Naive thymus-derived CD4-positive, alpha-beta T cell (primary cell): ENCODE data around the gene HOXC6. TPM values are rescaled to one million over a fixed set of nuclear protein-coding genes. Genes with fewer than 3 reads are reported as not detected.
A peak's percentile ranks its signal among the peaks of the same experiment; 100 is the strongest.

Experiments used
- ATAC-seq: fragments of 150-1000 bp; cut with Tn5 transposase; 2 replicates; pipeline ENCODE4 v1.10.0; 2021; ENCODE audit warnings: mild to moderate bottlenecking, moderate library complexity
- CTCF ChIA-PET: fragments of 350-600 bp; sonication (Branson Sonifier 250); formaldehyde crosslinking; loops from one replicate; lab custom pipeline; 2021; ENCODE audit warnings: antibody characterized with exemption; lab: Charles Lee
- POLR2A ChIA-PET: fragments of 350-600 bp; sonication (Branson Sonifier 250); formaldehyde crosslinking; loops from one replicate; lab custom pipeline; 2021; ENCODE audit warnings: antibody characterized with exemption, inconsistent platforms; lab: Charles Lee
- DNase-seq, 9 donors: peaks; one replicate each; pipeline versions ENCODE4 v3.0.0 to v3.0.0-alpha.2; 2020 to 2022; ENCODE audit warnings: mixed read lengths in 1 of 9
- H3K27ac ChIP-seq: one replicate; pipeline ENCODE4 v1.7.0; 2013; ENCODE audit warnings: mild to moderate bottlenecking, low read depth, low read length, moderate library complexity
- H3K27me3 ChIP-seq, 2 donors: one replicate each; pipeline ENCODE4 v1.7.0; 2013; ENCODE audit warnings: low read length in 2 of 2, mild to moderate bottlenecking in 2 of 2, moderate library complexity in 2 of 2; ENCODE audit not compliant: control insufficient read depth in 2 of 2, insufficient read depth in 2 of 2
- H3K36me3 ChIP-seq, 3 experiments: 1 replicate in 2 of 3; 2 replicates in 1 of 3; pipeline ENCODE4 v1.7.0; 2013; ENCODE audit warnings: low read length in 3 of 3, mild to moderate bottlenecking in 3 of 3, moderate library complexity in 1 of 3; ENCODE audit not compliant: insufficient read depth in 3 of 3, control insufficient read depth in 2 of 3
- H3K4me1 ChIP-seq, 2 donors: one replicate each; pipeline ENCODE4 v1.7.0; 2013; ENCODE audit warnings: low read length in 2 of 2, mild to moderate bottlenecking in 2 of 2, moderate library complexity in 1 of 2; ENCODE audit not compliant: control insufficient read depth in 2 of 2, insufficient read depth in 2 of 2
- H3K4me3 ChIP-seq: 2 replicates; pipeline ENCODE4 v1.7.0; 2013; ENCODE audit warnings: mild to moderate bottlenecking, low read length
- H3K9me3 ChIP-seq, 3 experiments: 1 replicate in 2 of 3; 2 replicates in 1 of 3; pipeline ENCODE4 v1.7.0; 2013; ENCODE audit warnings: low read length in 3 of 3; ENCODE audit not compliant: control insufficient read depth in 2 of 3
- H3K27ac Mint-ChIP-seq, 9 donors: one replicate each; pipeline ENCODE4 v1.8.0; 2020 to 2022; ENCODE audit warnings: mixed read lengths in 9 of 9, mild to moderate bottlenecking in 8 of 9, moderate library complexity in 5 of 9, inconsistent platforms in 2 of 9
- H3K27me3 Mint-ChIP-seq, 5 donors: one replicate each; pipeline ENCODE4 v1.8.0; 2021 to 2022; ENCODE audit warnings: mixed read lengths in 5 of 5, mild to moderate bottlenecking in 1 of 5
- H3K36me3 Mint-ChIP-seq, 5 donors: one replicate each; pipeline ENCODE4 v1.8.0; 2020 to 2022; ENCODE audit warnings: mixed read lengths in 5 of 5, mild to moderate bottlenecking in 3 of 5, inconsistent platforms in 1 of 5
- H3K4me1 Mint-ChIP-seq, 7 donors: one replicate each; pipeline ENCODE4 v1.8.0; 2020 to 2022; ENCODE audit warnings: mixed read lengths in 7 of 7, mild to moderate bottlenecking in 3 of 7, inconsistent platforms in 1 of 7
- H3K4me3 Mint-ChIP-seq, 10 donors: one replicate each; pipeline ENCODE4 v1.8.0; 2020 to 2022; ENCODE audit warnings: mild to moderate bottlenecking in 10 of 10, mixed read lengths in 10 of 10, moderate library complexity in 6 of 10, inconsistent platforms in 2 of 10
- H3K9me3 Mint-ChIP-seq, 11 donors: one replicate each; pipeline ENCODE4 v1.8.0; 2020 to 2022; ENCODE audit warnings: mixed read lengths in 11 of 11, mild to moderate bottlenecking in 4 of 11, inconsistent platforms in 1 of 11, moderate library complexity in 1 of 11
- intact Hi-C, 2 donors: fragments of 100-400 bp; cut with micrococcal nuclease; formaldehyde crosslinking; loops; one replicate each; pipeline ENCODE4 v1.15.1; 2023
- polyA plus RNA-seq, 2 donors: library from polyadenylated mRNA; unstranded; fragments of 300-500 nt; fragmentation: Illumina TruSeq; gene quantifications; one replicate each; pipeline ENCODE4 v1.2.3, GENCODE V29; 2021
- total RNA-seq, 6 experiments: library from RNA in 5 of 6; stranded (reverse) in 5 of 6; gene quantifications; 1 replicate in 5 of 6; 2 replicates in 1 of 6; pipeline ENCODE4 v1.2.3 and lab custom pipeline; 2021 to 2026

Gene HOXC6
- total and polyA plus RNA-seq, 7 experiments from 2014 or later: not detected

DNA sequence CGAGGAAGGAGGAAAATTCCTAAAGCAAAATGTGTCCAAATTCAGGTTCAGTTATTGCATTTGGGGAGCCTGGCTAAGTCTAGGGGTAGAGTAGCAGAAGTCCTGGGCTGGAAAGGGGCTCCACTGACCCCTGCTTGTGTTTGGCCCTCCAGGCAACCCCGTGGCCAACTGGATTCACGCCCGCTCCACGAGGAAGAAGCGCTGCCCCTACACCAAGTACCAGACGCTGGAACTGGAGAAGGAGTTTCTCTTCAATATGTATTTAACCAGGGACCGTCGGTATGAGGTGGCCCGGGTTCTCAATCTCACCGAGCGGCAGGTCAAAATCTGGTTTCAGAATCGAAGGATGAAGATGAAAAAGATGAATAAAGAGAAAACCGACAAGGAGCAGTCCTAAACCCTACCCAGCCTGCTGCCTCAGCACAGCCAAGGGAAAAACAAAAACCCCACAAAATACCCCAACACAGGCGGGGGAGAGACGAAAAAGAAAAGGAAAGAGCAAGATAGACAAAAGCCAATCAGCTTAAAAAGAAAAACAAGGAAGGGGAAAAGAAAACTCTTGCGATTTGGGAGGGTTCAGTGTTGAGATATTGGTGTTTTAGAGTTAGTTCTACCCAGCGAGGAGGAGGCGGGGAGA, 25.8 kb upstream of the HOXC6 start:
- DNase-seq (no peak), ATAC-seq (no peak)
- H3K27me3 Mint-ChIP-seq: peaks cover 91 to 99% (median 93%) of the 10 kb centered on the region in 5 donors
- no peak overlapping the region for H3K4me3 Mint-ChIP-seq
- Histone ChIP-seq H3K4me3 (no peak overlapping the region), H3K9me3 (no peaks in the 10 kb centered on the region), H3K27ac (no peak overlapping the region), H3K4me1 (peaks cover 11 to 23% of the 10 kb centered on the region in 2 donors), H3K27me3 (peaks cover 32 to 82% of the 10 kb centered on the region in 2 donors), H3K36me3 (no peaks in the 10 kb centered on the region)
- H3K9me3 Mint-ChIP-seq: peaks cover 0 to 2% (median 0%) of the 10 kb centered on the region in 11 donors
- H3K4me1 Mint-ChIP-seq: peaks cover 12 to 47% (median 26%) of the 10 kb centered on the region in 7 donors
- intact Hi-C loops: loop anchor here in 1 of 2 donors (2.0 to 10.0 kb wide), 2 partner anchors 14 to 372 kb away; no protein-coding TSS in a partner anchor
- ChIA-PET CTCF (interaction anchor here (1.0 kb wide), 1 partner anchor 205 kb away, joined by 5 read pairs; no protein-coding TSS in a partner anchor), POLR2A (no interaction called here)
- H3K27ac Mint-ChIP-seq: peak overlapping the region in 2 of 9 donors; percentile 18 to 73
- peaks cover 0 to 2% (median 0%) of the 10 kb centered on the region in 5 donors for H3K36me3 Mint-ChIP-seq

DNA sequence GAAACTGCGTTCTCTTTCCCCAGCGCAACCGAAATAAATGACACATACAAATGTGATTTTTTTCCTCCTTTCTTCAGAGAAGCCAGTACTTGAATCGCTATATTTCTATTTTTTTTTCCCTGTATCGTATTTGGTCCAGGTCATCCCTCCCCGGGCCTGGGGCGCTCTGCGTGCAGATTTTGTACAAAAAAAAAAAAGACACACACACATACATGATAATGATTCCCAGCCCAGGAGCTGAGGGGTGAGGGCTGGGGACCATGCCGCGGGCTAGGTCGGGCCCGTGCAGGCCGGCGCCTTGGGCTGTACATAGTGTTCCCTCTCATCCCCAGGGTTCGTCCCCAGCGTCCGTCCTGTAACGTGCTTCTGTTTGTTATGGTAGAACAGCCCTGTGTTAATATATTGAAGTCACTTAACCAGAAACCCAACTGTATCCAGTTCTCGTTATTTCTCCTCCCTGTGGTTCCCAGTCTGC, 25.3 kb upstream of the HOXC6 start:
- ChIA-PET POLR2A (no interaction called here), CTCF (interaction anchor here (1.0 kb wide), 1 partner anchor 205 kb away, joined by 5 read pairs; no protein-coding TSS in a partner anchor)
- Histone ChIP-seq H3K4me1 (peaks cover 11 to 21% of the 10 kb centered on the region in 2 donors), H3K27me3 (peaks cover 31 to 80% of the 10 kb centered on the region in 2 donors), H3K9me3 (no peaks in the 10 kb centered on the region), H3K27ac (no peak overlapping the region), H3K4me3 (no peak overlapping the region), H3K36me3 (no peaks in the 10 kb centered on the region)
- peaks cover 0 to 2% (median 0%) of the 10 kb centered on the region in 11 donors for H3K9me3 Mint-ChIP-seq
- DNase-seq (no peak), ATAC-seq (no peak)
- intact Hi-C loops: loop anchor here in 1 of 2 donors (2.0 to 10.0 kb wide), 2 partner anchors 14 to 372 kb away; no protein-coding TSS in a partner anchor
- peaks cover 91 to 99% (median 93%) of the 10 kb centered on the region in 5 donors for H3K27me3 Mint-ChIP-seq
- H3K27ac Mint-ChIP-seq: no peak overlapping the region
- no peak overlapping the region for H3K4me3 Mint-ChIP-seq
- no peaks in the 10 kb centered on the region for H3K36me3 Mint-ChIP-seq
- H3K4me1 Mint-ChIP-seq: peaks cover 7 to 41% (median 22%) of the 10 kb centered on the region in 7 donors

GRCh38 chr12:54003625-54004024, 24.6 kb upstream of the HOXC6 start:
- no peak for DNase-seq
- ChIA-PET CTCF (interaction anchor here (0.6 to 7.0 kb wide), 3 partner anchors 188 to 258 kb away, joined by 3 to 71 read pairs (median 55); partner anchors contain the start of gene SMUG1), POLR2A (no interaction called here)
- H3K36me3 Mint-ChIP-seq: no peaks in the 10 kb centered on the region
- H3K4me1 ChIP-seq: peaks cover 11 to 21% of the 10 kb centered on the region in 2 donors
- H3K27ac ChIP-seq: no peak overlapping the region
- no peaks in the 10 kb centered on the region for H3K9me3 ChIP-seq
- H3K4me3 Mint-ChIP-seq: no peak overlapping the region
- H3K36me3 ChIP-seq: no peaks in the 10 kb centered on the region
- H3K9me3 Mint-ChIP-seq: peaks cover 0 to 2% (median 0%) of the 10 kb centered on the region in 11 donors
- intact Hi-C loops: loop anchor here in 1 of 2 donors (2.0 to 10.0 kb wide), 2 partner anchors 13 to 371 kb away; no protein-coding TSS in a partner anchor
- H3K27ac Mint-ChIP-seq: peak overlapping the region in 2 of 9 donors; percentile 4 to 60
- H3K4me1 Mint-ChIP-seq: peaks cover 6 to 44% (median 22%) of the 10 kb centered on the region in 7 donors
- H3K27me3 Mint-ChIP-seq: peaks cover 90 to 99% (median 93%) of the 10 kb centered on the region in 5 donors
- H3K27me3 ChIP-seq: peaks cover 29 to 78% of the 10 kb centered on the region in 2 donors
- H3K4me3 ChIP-seq: no peak overlapping the region
- ATAC-seq: no peak

DNA sequence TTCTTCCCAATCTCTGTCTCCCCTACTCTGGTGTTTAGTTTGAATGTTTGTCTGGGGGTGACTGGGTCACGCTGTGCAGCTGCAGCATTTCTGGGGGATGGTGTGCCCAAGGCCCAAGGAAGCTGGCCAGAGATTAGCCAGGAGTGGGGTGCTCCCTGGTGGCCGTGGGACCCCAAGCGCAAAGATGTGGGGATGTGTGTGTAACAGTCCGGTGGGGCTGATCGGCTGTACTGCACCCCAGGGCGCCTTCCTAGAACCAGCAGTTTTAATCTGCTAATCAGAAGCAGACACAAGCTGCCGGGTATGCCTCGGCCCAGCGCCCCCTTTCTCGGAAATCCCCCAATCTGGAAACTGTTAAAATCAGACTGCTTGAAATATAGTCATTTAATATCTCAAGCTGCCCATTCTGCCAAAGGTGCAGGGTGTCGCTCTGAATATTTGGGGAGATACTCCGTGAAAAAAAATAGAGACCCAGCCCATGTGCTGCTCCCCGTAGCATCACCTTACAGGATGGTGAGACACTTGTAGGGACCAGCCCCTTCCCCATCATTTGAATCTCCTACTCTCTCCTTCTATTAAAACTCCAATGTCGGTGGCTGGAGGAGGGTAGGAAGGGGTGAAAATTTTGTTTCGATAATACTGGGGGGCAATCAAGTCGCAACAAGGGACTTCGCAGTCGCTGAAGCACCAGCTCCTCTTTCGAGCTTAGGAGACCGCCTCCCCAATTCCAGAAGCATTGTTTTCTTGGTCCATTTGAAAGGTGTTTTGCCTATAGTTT, 24.0 kb upstream of the HOXC6 start:
- Mint-ChIP-seq H3K4me3 (peak overlapping the region in 1 of 10 donors; percentile 80), H3K27ac (no peak overlapping the region), H3K36me3 (no peaks in the 10 kb centered on the region), H3K27me3 (peaks cover 86 to 97% (median 90%) of the 10 kb centered on the region in 5 donors), H3K9me3 (peaks cover 0 to 2% (median 0%) of the 10 kb centered on the region in 11 donors), H3K4me1 (peaks cover 6 to 48% (median 24%) of the 10 kb centered on the region in 7 donors)
- ChIA-PET POLR2A (no interaction called here), CTCF (interaction anchor here (0.6 to 7.0 kb wide), 6 partner anchors 187 to 258 kb away, joined by 3 to 71 read pairs (median 24); partner anchors contain the start of gene SMUG1)
- intact Hi-C loops: loop anchor here in 1 of 2 donors (10.0 kb wide), 1 partner anchor 371 kb away; no protein-coding TSS in a partner anchor
- DNase-seq (no peak), ATAC-seq (no peak)
- no peaks in the 10 kb centered on the region for H3K36me3 ChIP-seq
- H3K9me3 ChIP-seq: no peaks in the 10 kb centered on the region
- no peak overlapping the region for H3K27ac ChIP-seq
- H3K4me3 ChIP-seq: no peak overlapping the region
- H3K4me1 ChIP-seq: peaks cover 11 to 24% of the 10 kb centered on the region in 2 donors
- H3K27me3 ChIP-seq: peaks cover 24 to 75% of the 10 kb centered on the region in 2 donors

GRCh38 chr12:54004841-54005530, 23.3 kb upstream of the HOXC6 start:
- H3K27ac Mint-ChIP-seq: peak overlapping the region in 2 of 9 donors; percentile 6 to 42
- peak overlapping the region in 6 of 10 donors; percentile 15 to 91 (median 81) for H3K4me3 Mint-ChIP-seq
- no peak for DNase-seq
- no peak for ATAC-seq
- peaks cover 0 to 2% (median 0%) of the 10 kb centered on the region in 11 donors for H3K9me3 Mint-ChIP-seq
- H3K27me3 Mint-ChIP-seq: peaks cover 86 to 97% (median 90%) of the 10 kb centered on the region in 5 donors
- H3K4me1 Mint-ChIP-seq: peaks cover 6 to 48% (median 23%) of the 10 kb centered on the region in 7 donors
- no peak overlapping the region for H3K4me3 ChIP-seq
- POLR2A ChIA-PET: interaction anchor here (0.7 kb wide), 1 partner anchor 211 kb away, joined by 3 read pairs; no protein-coding TSS in a partner anchor
- CTCF ChIA-PET: interaction anchor here (1.7 to 7.0 kb wide), 5 partner anchors 186 to 209 kb away, joined by 6 to 71 read pairs (median 37); partner anchors contain the start of gene SMUG1
- peaks cover 19 to 76% of the 10 kb centered on the region in 2 donors for H3K27me3 ChIP-seq
- no peaks in the 10 kb centered on the region for H3K9me3 ChIP-seq
- H3K36me3 ChIP-seq: no peaks in the 10 kb centered on the region
- intact Hi-C loops: loop anchor here (5.0 to 10.0 kb wide), 2 partner anchors 132 to 370 kb away; no protein-coding TSS in a partner anchor
- H3K27ac ChIP-seq: no peak overlapping the region
- no peaks in the 10 kb centered on the region for H3K36me3 Mint-ChIP-seq
- H3K4me1 ChIP-seq: peaks cover 12 to 22% of the 10 kb centered on the region in 2 donors
